OCI-LY7 (cell line): ENCODE measurements around the gene CXCR4. TPM values are rescaled to one million over a fixed set of nuclear protein-coding genes. Genes with fewer than 3 reads are reported as not detected.

ENCODE experiments used
- BruUV-seq: library from RNA; stranded (reverse); fragments of 400-500 nt; replicated peaks from 2 replicates; lab custom pipeline; 2021; lab: Mats Ljungman, UMichigan
- CTCF ChIA-PET: fragments of 300-600 bp; sonication (Branson Sonifier 250); formaldehyde crosslinking; loops from one replicate; lab custom pipeline; 2022; ENCODE audit warnings: antibody characterized with exemption; ENCODE audit not compliant: unreplicated experiment; lab: Charles Lee
- POLR2A ChIA-PET: fragments of 300-600 bp; sonication (Branson Sonifier 250); formaldehyde crosslinking; loops from one replicate; lab custom pipeline; 2022; ENCODE audit warnings: antibody characterized with exemption; lab: Charles Lee
- DNase-seq: peaks from one replicate; pipeline ENCODE4 v3.0.0-alpha.2; 2015; ENCODE audit warnings: low spot score
- H2AFZ ChIP-seq: fragments of 200-600 bp; sonication (generic), shearing (Covaris generic); 2 replicates; pipeline ENCODE4 v1.6.1; 2014; ENCODE audit warnings: mild to moderate bottlenecking, antibody characterized with exemption, low read length, moderate library complexity
- H3K27ac ChIP-seq: fragments of 200-600 bp; sonication (generic); 2 replicates; pipeline ENCODE4 v1.5.1; 2014; ENCODE audit warnings: mixed run types, low read depth, mild to moderate bottlenecking, moderate library complexity, low read length, inconsistent platforms; ENCODE audit not compliant: poor library complexity, severe bottlenecking
- H3K36me3 ChIP-seq: fragments of 200-600 bp; sonication (generic); 2 replicates; pipeline ENCODE4 v1.6.1; 2014; ENCODE audit warnings: mild to moderate bottlenecking, antibody characterized with exemption, low read length, moderate library complexity, mixed read lengths; ENCODE audit not compliant: insufficient read depth
- H3K4me1 ChIP-seq: fragments of 200-600 bp; sonication (generic); 2 replicates; pipeline ENCODE4 v1.5.1; 2014; ENCODE audit warnings: mild to moderate bottlenecking, low read length; ENCODE audit not compliant: insufficient read depth, poor library complexity, severe bottlenecking
- H3K4me2 ChIP-seq: fragments of 200-600 bp; sonication (generic); 2 replicates; pipeline ENCODE4 v1.6.1; 2014; ENCODE audit warnings: mild to moderate bottlenecking, low read length
- H3K4me3 ChIP-seq: fragments of 200-600 bp; sonication (generic); 2 replicates; pipeline ENCODE4 v1.5.1; 2014; ENCODE audit warnings: mild to moderate bottlenecking, low read depth, low read length; ENCODE audit not compliant: poor library complexity, severe bottlenecking
- H3K79me2 ChIP-seq: fragments of 200-600 bp; sonication (generic); 2 replicates; pipeline ENCODE4 v1.6.1; 2016; ENCODE audit warnings: low read depth, mild to moderate bottlenecking, low read length, moderate library complexity, mixed read lengths; ENCODE audit not compliant: insufficient read depth
- H3K9me2 ChIP-seq: fragments of 200-600 bp; sonication (generic); 2 replicates; pipeline ENCODE4 v1.6.1; 2016; ENCODE audit warnings: mild to moderate bottlenecking, low read length, mixed read lengths; ENCODE audit not compliant: insufficient read depth
- H3K9me3 ChIP-seq: fragments of 200-600 bp; sonication (generic); 2 replicates; pipeline ENCODE4 v1.6.1; 2014; ENCODE audit warnings: mild to moderate bottlenecking, mixed run types, low read length, mixed read lengths
- H4K20me1 ChIP-seq: fragments of 200-600 bp; sonication (generic); 2 replicates; pipeline ENCODE4 v1.6.1; 2014; ENCODE audit warnings: mild to moderate bottlenecking, antibody characterized with exemption, low read length, moderate library complexity, mixed read lengths; ENCODE audit not compliant: insufficient read depth
- CTCF ChIP-seq: fragments of 200-600 bp; sonication (generic); conservative IDR thresholded peaks from 2 replicates; pipeline ENCODE4 v1.5.1; 2014; ENCODE audit warnings: mild to moderate bottlenecking, antibody characterized with exemption, low read length, moderate library complexity, mixed read lengths
- EZH2phosphoT487 ChIP-seq: fragments of 200-600 bp; sonication (generic); IDR thresholded peaks from 2 replicates; pipeline ENCODE4 v1.6.1; 2018; ENCODE audit warnings: low read depth, borderline replicate concordance, mild to moderate bottlenecking, mixed run types, antibody characterized with exemption, low read length, moderate library complexity, mixed read lengths
- intact Hi-C: fragments of 100-400 bp; cut with micrococcal nuclease; formaldehyde crosslinking; loops from one replicate; pipeline ENCODE4 v1.10.0; 2022; ENCODE audit not compliant: unreplicated experiment
- total RNA-seq, 2 experiments: library from RNA; depleted of rRNA in 1 of 2; stranded (reverse); fragments of >200 nt in 1 of 2; shearing (Covaris generic) in 1 of 2; gene quantifications; 2 replicates each; pipeline ENCODE4 v1.2.3, GENCODE V29; 2014 to 2022

CXCR4 gene
- total RNA-seq, 2 experiments from 2014 or later, result 243 to 432 TPM

- Histone ChIP-seq H3K27ac (peak overlapping the region; percentile 92), H2AFZ (no peak overlapping the region), H3K9me2 (no peaks in the 10 kb centered on the region), H3K4me2 (peak overlapping the region; percentile 95), H3K79me2 (peaks cover 62% of the 10 kb centered on the region), H3K4me1 (peaks cover 66% of the 10 kb centered on the region), H4K20me1 (peaks cover 35% of the 10 kb centered on the region), H3K4me3 (peak overlapping the region; percentile 92), H3K9me3 (no peaks in the 10 kb centered on the region), H3K36me3 (peaks cover 52% of the 10 kb centered on the region)
- peak; percentile 71 for DNase-seq
- BruUV-seq, result no TSS peak
- TF ChIP-seq CTCF (no peak; the same call in 1 of the 2 replicates), EZH2phosphoT487 (no peak)
- intact Hi-C loops, result loop anchor here (1.0 to 5.0 kb wide), 5 partner anchors 15 to 265 kb away; no protein-coding TSS in a partner anchor
- ChIA-PET CTCF (no interaction called here), POLR2A (interaction anchor here (0.8 to 1.4 kb wide), 7 partner anchors 9 to 278 kb away, joined by 3 to 11 read pairs (median 4); no protein-coding TSS in a partner anchor)
Observed at GRCh38 chr2:136117391-136117841, 533 bp downstream of the CXCR4 start.

GRCh38 chr2:136116813-136117390, 1.0 kb downstream of the CXCR4 start:
- peak overlapping the region; percentile 95 for H3K4me2 ChIP-seq
- DNase-seq, result peak; percentile 92

More at GRCh38 chr2:136116813-136117390, 1.0 kb downstream of the CXCR4 start:
- POLR2A ChIA-PET, result interaction anchor here (0.8 to 1.4 kb wide), 7 partner anchors 9 to 278 kb away, joined by 3 to 11 read pairs (median 4); no protein-coding TSS in a partner anchor
- Histone ChIP-seq H3K4me1 (peaks cover 66% of the 10 kb centered on the region), H3K79me2 (peaks cover 62% of the 10 kb centered on the region), H3K9me3 (no peaks in the 10 kb centered on the region), H3K27ac (peak overlapping the region; percentile 92), H3K36me3 (peaks cover 54% of the 10 kb centered on the region), H2AFZ (no peak overlapping the region), H3K9me2 (no peaks in the 10 kb centered on the region), H4K20me1 (peaks cover 38% of the 10 kb centered on the region), H3K4me3 (peak overlapping the region; percentile 92)
- TF ChIP-seq EZH2phosphoT487 (no peak), CTCF (no peak; the same call in 1 of the 2 replicates)
- intact Hi-C loops, result loop anchor here (1.0 to 5.0 kb wide), 5 partner anchors 15 to 265 kb away; no protein-coding TSS in a partner anchor
- no TSS peak for BruUV-seq
- CTCF ChIA-PET, result no interaction called here
